GM12874 (cell line): Measurements from ENCODE around the gene FRYL.

Source experiments
- TF ChIP-seq, protein P1 (sequence below): IDR thresholded peaks from 2 replicates; pipeline ENCODE4 v1.5.1; 2011; ENCODE audit warnings: low read depth, mild to moderate bottlenecking, control low read depth, low read length, moderate library complexity; ENCODE audit not compliant: insufficient read depth

The FRYL gene

DNA sequence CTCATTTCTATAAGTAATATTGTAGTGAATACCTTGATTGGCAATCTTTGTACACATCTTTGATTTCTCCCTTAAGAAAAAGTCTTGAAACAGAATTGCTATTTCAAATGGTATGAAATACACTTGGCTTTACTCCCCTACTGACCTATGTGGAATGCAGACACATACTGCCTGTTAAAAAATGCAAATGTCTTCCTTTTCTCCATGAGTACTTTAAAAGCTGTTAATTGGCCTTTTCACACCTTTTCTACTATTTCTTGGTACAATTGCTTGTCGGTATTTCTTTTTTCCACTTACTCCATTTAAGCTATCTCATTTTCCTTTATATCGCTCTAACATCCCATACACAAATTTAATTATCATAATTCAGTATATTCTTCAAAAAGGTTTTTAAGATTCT is 87.2 kb downstream of the FRYL start:
- TF ChIP-seq, protein P1, sequence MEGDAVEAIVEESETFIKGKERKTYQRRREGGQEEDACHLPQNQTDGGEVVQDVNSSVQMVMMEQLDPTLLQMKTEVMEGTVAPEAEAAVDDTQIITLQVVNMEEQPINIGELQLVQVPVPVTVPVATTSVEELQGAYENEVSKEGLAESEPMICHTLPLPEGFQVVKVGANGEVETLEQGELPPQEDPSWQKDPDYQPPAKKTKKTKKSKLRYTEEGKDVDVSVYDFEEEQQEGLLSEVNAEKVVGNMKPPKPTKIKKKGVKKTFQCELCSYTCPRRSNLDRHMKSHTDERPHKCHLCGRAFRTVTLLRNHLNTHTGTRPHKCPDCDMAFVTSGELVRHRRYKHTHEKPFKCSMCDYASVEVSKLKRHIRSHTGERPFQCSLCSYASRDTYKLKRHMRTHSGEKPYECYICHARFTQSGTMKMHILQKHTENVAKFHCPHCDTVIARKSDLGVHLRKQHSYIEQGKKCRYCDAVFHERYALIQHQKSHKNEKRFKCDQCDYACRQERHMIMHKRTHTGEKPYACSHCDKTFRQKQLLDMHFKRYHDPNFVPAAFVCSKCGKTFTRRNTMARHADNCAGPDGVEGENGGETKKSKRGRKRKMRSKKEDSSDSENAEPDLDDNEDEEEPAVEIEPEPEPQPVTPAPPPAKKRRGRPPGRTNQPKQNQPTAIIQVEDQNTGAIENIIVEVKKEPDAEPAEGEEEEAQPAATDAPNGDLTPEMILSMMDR = no peak

DNA sequence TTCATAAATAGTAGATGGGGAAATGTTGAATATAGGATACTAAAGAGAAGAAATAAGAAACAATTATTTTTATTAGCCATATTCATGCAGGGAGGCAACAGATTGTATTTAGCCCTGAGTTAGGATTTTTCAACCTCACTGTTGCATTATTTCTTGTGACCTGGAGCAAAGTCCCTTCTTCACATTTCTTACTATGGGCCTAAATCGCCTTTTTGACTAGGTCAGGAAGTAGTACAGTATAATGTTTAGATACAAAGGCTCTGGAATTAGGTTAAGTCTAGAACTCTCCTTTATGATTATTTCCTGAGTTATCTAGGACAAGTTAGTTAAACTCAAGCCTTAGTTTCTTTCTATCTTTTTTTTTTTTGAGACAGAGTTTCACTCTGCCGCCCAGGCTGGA is 88.0 kb downstream of the FRYL start:
- TF ChIP-seq, protein P1 = no peak

DNA sequence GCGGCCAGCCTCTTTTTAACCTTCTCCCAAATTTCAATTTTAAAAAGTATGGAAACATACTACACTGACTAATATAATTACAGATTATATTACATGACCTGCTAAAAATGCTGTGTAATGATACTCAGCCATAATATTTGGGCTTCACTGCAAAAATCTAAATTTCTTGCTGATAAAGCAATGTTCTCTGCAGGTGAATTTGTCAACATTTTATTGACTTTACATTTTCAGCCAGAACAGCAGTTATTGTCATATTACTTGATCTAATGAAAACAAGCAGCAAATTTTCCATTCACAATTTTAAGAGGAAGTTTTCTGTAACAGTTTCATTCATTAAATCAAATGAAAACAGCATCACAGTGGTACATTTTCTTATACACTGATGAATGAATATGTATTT is 91.1 kb downstream of the FRYL start:
- TF ChIP-seq, protein P1 = no peak

DNA sequence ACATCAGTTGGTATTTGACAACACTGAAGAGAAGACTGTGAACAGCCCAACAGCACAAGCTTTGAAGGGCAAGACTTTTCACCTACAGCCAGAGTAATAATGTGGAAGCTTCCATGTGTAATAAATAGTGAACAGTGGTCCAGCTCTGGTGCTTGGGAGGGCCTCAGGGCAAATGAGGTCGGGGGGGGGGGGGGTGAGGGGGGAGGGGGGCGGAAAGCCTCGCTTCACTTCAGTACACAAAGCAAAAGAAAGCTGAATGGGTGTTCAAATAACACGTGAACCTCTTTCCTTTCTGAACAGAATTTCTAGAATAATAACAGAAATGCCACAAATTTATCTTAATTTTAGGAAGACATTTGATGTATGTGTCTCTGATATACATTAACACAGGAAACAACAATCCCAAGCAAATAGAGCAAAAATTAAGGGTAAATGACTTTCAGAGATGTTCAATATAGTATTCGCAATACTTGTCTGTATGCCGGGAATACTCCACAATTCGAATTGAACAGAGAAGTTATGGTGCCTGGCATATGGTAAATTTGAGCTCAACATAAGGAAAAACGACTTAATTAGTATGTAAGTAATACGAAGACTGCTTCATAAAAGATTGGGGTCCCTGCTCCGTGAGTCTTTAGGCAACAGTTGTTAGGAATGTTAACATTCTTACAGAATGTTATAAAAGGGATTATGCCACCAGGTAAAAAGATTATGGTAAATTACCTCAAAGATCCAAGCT is 92.6 kb downstream of the FRYL start:
- TF ChIP-seq, protein P1 = no peak

DNA sequence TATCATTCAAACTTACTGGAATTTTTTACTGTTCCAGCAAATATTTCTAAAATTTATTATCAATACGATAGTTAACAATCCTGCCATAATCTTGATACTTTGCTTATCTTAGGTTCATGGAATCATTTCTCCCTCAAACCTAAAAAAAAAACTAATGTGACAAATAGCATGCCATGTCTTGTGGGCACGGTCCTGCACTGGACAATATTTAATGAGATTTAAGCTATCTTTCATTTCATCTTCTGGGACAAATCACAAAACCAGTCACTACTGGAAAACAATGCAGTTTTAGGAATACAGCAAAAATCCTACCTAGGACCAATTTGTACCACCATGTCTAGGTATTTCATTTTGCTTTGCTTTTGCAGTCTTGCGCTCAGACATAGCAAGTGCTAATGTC is 93.7 kb downstream of the FRYL start:
- TF ChIP-seq, protein P1 = no peak

DNA sequence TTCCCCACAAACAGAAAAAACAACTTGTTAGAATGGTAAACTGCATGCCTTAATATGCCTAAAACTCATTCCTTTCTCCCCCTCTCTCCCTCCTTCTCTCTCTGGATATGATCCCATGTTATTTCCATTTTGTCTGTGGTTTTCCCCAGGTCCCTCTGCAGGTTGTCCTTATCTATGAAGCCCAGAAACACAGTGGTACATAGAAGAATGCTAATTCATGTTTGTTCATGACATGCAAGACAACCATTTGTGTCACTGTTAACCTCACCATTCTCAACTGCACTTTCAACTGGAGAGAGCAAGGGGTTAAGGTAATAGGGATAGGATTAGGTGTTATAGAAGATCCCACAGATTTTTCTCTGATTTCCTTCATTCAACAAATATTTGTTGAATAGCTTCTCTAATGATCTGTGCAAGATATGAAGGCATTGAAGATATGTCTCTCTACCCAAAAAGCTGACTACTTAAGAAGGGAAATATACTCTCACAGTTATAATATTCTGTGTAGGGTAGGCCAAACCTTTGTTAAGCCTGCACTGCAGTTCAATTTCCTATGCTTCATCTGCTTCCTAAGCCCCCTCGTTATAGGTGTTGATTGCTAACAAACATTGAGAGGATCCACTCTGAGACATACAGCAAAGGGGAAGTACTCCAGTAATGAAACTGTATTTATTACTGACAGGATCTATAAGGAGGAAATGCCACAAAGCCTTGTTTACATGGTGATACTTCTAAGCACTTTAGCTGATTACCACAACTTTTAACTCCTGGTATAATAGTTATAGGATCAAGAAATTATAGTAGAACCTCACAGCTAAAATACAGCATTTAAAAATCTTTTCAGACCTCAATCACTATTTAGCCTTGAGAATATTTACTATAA is 96.1 kb downstream of the FRYL start:
- TF ChIP-seq, protein P1 = no peak

DNA sequence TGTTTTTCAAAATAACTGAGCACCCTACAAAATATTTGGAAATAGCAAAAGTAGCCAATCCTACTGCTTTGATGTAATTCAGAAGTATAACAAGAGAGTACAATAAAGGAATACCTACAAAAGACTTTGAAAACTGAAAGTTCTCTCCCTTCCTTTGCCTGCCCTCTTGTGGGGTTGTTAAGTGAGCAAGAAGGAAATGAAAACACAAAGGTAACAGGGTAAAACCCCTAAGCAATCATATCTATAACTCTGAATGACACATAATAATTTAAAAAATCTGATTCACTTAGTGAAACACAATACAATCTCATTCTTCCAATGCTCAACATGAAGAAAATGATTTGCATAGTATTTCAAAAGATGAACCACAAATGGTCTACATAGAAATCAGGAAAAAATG is 98.2 kb downstream of the FRYL start:
- TF ChIP-seq, protein P1 = peak; percentile 27; the same call in 1 of the 2 replicates
